Measurements from ENCODE around the gene GRIA1. TPM values are rescaled to one million over a fixed set of nuclear protein-coding genes. Genes with fewer than 3 reads are reported as not detected.

The GRIA1 gene
- total and polyA plus RNA-seq, 8 donors: 0.04 to 0.22 (median 0.05) TPM; not detected in 3

DNA sequence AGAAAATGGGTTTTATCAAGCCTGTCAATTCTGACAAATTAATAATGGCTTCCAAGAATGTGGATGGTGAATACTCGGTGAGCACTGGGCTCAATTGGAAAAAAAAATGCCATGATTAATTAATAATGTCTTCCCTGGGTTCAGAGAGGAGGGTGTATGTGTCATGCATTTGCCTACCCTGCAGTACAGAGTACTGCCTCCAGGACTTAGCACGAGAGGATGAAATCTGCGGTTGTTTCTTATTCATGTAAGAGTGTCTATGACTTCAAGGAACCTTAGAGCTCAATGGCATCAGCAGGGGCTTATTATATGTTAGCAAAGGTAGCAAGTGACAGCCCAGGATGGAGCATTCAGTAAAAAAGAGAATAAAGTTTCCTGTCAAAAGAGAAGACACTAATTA lies 132.7 kb downstream of the GRIA1 start:
- FAIRE-seq (no peak), ATAC-seq (no peak), DNase-seq (no peak)
- Histone ChIP-seq H3K36me3 (no peaks in the 10 kb centered on the region), H3K4me3 (no peak overlapping the region), H3K9me3 (no peaks in the 10 kb centered on the region), H3K4me1 (no peaks in the 10 kb centered on the region), H3K27me3 (no peaks in the 10 kb centered on the region), H3K27ac (no peak overlapping the region)
- WGBS, 2 donors: 38 to 73% methylated on average over 3 of the region's 3 CpGs
- TF ChIP-seq, protein P1, sequence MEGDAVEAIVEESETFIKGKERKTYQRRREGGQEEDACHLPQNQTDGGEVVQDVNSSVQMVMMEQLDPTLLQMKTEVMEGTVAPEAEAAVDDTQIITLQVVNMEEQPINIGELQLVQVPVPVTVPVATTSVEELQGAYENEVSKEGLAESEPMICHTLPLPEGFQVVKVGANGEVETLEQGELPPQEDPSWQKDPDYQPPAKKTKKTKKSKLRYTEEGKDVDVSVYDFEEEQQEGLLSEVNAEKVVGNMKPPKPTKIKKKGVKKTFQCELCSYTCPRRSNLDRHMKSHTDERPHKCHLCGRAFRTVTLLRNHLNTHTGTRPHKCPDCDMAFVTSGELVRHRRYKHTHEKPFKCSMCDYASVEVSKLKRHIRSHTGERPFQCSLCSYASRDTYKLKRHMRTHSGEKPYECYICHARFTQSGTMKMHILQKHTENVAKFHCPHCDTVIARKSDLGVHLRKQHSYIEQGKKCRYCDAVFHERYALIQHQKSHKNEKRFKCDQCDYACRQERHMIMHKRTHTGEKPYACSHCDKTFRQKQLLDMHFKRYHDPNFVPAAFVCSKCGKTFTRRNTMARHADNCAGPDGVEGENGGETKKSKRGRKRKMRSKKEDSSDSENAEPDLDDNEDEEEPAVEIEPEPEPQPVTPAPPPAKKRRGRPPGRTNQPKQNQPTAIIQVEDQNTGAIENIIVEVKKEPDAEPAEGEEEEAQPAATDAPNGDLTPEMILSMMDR (IDR thresholded peaks at IDR 0.05): no peak
- intact Hi-C loops (cut with DNase I): no loop called here

DNA sequence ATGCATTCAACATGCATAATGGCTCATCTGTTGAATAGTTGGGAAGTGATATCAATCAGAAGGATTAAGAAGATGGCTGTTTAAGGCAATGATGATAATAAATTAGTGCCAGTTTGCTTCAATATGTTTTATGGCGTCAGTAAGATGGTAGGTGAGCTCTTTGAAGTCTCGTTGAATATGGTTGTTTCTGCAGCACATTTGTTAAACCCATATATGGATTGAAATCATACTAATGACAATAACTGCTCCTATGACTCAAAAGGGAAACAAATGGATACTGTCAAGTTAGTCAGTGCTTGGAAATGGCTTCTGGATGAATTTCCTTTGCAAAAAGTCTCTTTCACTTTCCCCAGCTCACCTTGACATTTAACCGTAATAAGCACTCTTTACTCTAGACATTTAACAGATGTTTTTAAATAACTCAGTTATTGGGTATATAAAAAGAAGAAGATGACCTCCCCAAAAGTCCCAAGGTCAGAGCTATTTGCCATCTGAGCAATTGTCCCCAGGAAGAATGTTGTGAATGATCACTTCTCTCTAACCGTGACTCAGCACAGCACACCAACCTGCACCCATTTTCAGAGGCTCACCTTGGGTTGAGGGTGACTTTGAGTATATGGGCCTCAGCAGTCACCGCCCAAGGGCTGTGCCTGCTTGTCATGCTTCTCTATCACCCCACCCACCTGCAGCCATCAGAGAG lies 133.4 kb downstream of the GRIA1 start:
- H3K4me1 ChIP-seq: no peaks in the 10 kb centered on the region
- TF ChIP-seq, protein P1 (IDR thresholded peaks at IDR 0.05): no peak
- no peaks in the 10 kb centered on the region for H3K27me3 ChIP-seq
- FAIRE-seq (no peak), ATAC-seq (no peak), DNase-seq (no peak)
- H3K4me3 ChIP-seq: no peak overlapping the region
- H3K27ac ChIP-seq: no peak overlapping the region
- no peaks in the 10 kb centered on the region for H3K9me3 ChIP-seq
- WGBS, 2 donors: 59 to 72% methylated on average over 5 of the region's 5 CpGs
- H3K36me3 ChIP-seq: no peaks in the 10 kb centered on the region
- intact Hi-C loops (cut with DNase I): no loop called here

DNA sequence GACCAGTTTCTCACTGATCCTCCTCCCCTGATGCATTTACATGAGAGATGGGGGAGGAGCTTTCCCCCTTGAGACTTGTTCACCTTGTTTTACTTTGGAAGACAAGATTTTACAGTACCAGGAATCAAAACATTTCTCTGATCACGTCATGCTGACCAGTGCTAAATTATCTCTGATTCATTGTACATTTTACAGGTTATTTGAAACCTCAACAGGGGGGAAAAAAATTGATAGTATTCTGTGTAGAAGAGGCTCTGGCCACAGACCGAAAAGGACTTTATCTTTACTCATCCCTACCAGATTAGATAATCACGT lies 133.9 kb downstream of the GRIA1 start:
- Histone ChIP-seq H3K9me3 (no peaks in the 10 kb centered on the region), H3K36me3 (no peaks in the 10 kb centered on the region), H3K4me1 (no peaks in the 10 kb centered on the region), H3K27ac (no peak overlapping the region), H3K27me3 (no peaks in the 10 kb centered on the region), H3K4me3 (no peak overlapping the region)
- no peak for FAIRE-seq
- WGBS, 2 donors: 42 to 45% methylated on average over 3 of the region's 3 CpGs
- no peak for DNase-seq
- intact Hi-C loops (cut with DNase I): no loop called here
- TF ChIP-seq, protein P1 (IDR thresholded peaks at IDR 0.05): no peak
- ATAC-seq: no peak

DNA sequence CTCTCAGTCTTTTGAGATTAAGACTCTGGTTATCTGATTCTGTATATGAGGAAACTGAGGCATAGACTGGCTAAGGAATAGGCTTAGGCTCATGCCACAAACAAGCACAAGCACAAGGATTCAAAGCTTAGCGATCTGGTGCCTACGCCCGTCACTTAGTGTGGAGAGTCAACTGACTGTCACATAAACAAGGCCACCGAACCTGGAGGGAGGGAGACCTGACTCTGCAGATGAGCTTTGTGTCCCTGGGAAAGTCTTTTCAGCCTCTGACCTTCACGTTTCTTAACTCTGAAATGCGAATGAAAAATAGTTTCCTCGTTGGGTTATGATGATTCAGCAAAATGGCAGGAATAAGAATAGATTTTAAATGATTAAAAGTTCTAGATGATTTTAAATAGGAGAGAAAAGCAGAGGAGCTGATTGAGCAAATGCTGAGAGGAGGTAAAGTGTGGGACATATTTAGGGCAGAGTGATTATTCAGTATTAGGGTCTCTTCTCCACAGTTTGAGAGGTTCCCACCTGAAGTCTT lies 135.4 kb downstream of the GRIA1 start:
- no peak overlapping the region for H3K4me3 ChIP-seq
- DNase-seq (no peak), ATAC-seq (no peak), FAIRE-seq (no peak)
- H3K36me3 ChIP-seq: no peaks in the 10 kb centered on the region
- H3K27ac ChIP-seq: no peak overlapping the region
- no peaks in the 10 kb centered on the region for H3K9me3 ChIP-seq
- no peaks in the 10 kb centered on the region for H3K4me1 ChIP-seq
- intact Hi-C loops (cut with DNase I): no loop called here
- TF ChIP-seq, protein P1 (IDR thresholded peaks at IDR 0.05): no peak
- H3K27me3 ChIP-seq: no peaks in the 10 kb centered on the region
- 45 to 59% methylated on average over 7 of the region's 7 CpGs for WGBS, 2 donors

DNA sequence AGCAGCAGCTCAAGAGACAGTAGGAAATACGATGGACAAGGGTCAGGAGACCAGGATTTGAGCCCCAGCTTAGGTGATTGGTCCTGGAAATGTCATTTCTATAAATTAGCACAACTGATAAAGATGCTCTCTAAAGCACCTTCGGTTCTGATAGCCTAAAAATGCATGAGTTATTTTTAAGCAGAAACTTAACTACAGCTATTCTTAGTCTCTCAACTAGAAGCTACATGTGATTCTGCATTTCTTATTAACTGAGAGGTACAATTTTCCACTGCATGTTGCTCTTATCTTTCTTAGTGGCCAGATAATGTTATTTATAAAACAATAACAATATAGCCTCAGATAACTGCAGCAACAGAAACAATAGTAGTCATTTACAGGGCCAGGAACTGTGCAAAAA lies 136.4 kb downstream of the GRIA1 start:
- Histone ChIP-seq H3K9me3 (no peaks in the 10 kb centered on the region), H3K36me3 (no peaks in the 10 kb centered on the region), H3K27me3 (no peaks in the 10 kb centered on the region), H3K4me3 (no peak overlapping the region), H3K27ac (no peak overlapping the region), H3K4me1 (no peaks in the 10 kb centered on the region)
- no peak for DNase-seq
- WGBS, 2 donors: 35 to 47% methylated on average over 2 of the region's 2 CpGs
- intact Hi-C loops (cut with DNase I): no loop called here
- no peak for ATAC-seq
- TF ChIP-seq, protein P1 (IDR thresholded peaks at IDR 0.05): no peak
- FAIRE-seq: no peak
